HUES48 (cell line): Measurements from ENCODE around the gene TMEM250.

Source experiments
- H3K27ac ChIP-seq: one replicate; pipeline ENCODE4 v1.7.0; 2013; ENCODE audit warnings: low read depth, low read length, inconsistent platforms
- H3K27me3 ChIP-seq: 2 replicates; pipeline ENCODE4 v1.6.1; 2013; ENCODE audit warnings: mild to moderate bottlenecking, low read length; ENCODE audit not compliant: control insufficient read depth, insufficient read depth
- H3K36me3 ChIP-seq: 2 replicates; pipeline ENCODE4 v1.6.1; 2013; ENCODE audit warnings: low read length; ENCODE audit not compliant: control insufficient read depth, insufficient read depth
- H3K4me1 ChIP-seq: 2 replicates; pipeline ENCODE4 v1.6.1; 2013; ENCODE audit warnings: mild to moderate bottlenecking, low read length; ENCODE audit not compliant: control insufficient read depth, insufficient read depth
- H3K4me3 ChIP-seq: 2 replicates; pipeline ENCODE4 v1.5.1; 2013; ENCODE audit warnings: mild to moderate bottlenecking, low read depth, low read length
- H3K9ac ChIP-seq: 2 replicates; pipeline ENCODE4 v1.6.1; 2013; ENCODE audit warnings: mild to moderate bottlenecking, low read depth, low read length, moderate library complexity
- H3K9me3 ChIP-seq: 2 replicates; pipeline ENCODE4 v1.6.1; 2013; ENCODE audit warnings: low read length; ENCODE audit not compliant: control insufficient read depth, insufficient read depth

Gene TMEM250

DNA sequence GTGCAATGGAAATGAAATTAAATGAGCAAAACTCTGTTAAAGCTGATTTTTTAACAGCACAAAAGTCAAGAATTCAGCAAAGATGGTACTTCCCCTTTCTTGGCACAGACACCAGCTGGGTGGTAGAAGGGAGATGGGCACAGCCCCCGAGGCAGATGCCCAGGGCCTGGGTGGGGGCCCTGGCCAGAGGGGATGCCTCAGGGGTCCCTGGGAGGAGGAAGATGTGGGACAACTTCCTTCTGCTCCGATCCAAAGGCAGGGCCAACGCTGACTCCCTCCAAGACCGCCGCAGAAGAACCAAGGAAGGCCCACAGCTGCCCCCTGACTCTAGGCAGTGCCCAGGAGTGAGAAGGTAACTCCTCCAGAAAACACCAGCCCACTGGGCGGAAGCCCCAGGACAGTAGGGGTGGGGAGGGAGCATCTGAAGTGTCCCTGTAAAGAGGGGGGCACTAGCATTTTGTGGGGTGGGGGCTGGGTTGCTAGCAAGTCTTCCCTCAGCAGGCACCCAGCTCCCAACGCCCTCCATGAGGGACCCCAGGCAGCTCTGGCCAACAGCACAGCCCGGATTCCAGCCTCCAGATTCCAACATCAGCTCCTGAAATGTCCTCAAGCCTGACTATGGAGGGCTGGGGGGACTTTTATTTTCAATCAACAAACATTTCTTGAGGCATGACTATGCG is 28.5 kb downstream of the TMEM250 start:
- Histone ChIP-seq H3K4me1 (peaks cover 67% of the 10 kb centered on the region), H3K27ac (no peak overlapping the region), H3K9me3 (no peaks in the 10 kb centered on the region), H3K27me3 (peaks cover 10% of the 10 kb centered on the region), H3K9ac (no peak overlapping the region), H3K36me3 (no peaks in the 10 kb centered on the region), H3K4me3 (no peak overlapping the region)

- peaks cover 10% of the 10 kb centered on the region for H3K27me3 ChIP-seq
- peaks cover 67% of the 10 kb centered on the region for H3K4me1 ChIP-seq
- H3K9ac ChIP-seq, result no peak overlapping the region
- H3K36me3 ChIP-seq, result no peaks in the 10 kb centered on the region
- no peak overlapping the region for H3K27ac ChIP-seq
- no peak overlapping the region for H3K4me3 ChIP-seq
- H3K9me3 ChIP-seq, result no peaks in the 10 kb centered on the region
These were observed 29.0 kb downstream of the TMEM250 start for GRCh38 chr9:136089697-136090045.

GRCh38 chr9:136088939-136089696 is 29.6 kb downstream of the TMEM250 start:
- H3K27me3 ChIP-seq, result peaks cover 4% of the 10 kb centered on the region
- no peak overlapping the region for H3K4me3 ChIP-seq
- no peaks in the 10 kb centered on the region for H3K36me3 ChIP-seq
- H3K27ac ChIP-seq, result no peak overlapping the region
- H3K4me1 ChIP-seq, result peaks cover 66% of the 10 kb centered on the region
- no peak overlapping the region for H3K9ac ChIP-seq
- no peaks in the 10 kb centered on the region for H3K9me3 ChIP-seq

DNA sequence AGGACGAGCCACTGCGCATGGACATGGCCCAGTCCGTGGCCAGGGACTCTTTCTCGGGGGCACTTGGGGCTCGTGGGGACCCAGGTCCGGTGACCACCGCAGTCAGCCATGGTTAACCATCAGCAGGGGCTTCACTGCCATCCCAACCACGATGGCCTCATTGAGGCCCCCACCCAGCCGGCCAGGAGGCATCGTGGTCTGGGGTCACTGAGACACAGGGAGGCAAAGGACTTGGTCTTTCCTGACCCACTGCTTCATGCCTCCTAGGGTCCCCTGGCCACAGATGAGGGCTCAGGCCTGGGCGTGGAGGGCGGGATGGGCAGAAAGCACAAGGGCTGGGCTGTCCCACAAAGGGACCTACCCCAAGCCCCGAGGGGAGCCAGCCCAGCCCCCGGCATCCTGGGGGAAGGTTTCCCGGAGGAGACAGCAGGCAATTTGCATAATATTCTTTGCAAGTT is 30.2 kb downstream of the TMEM250 start:
- peaks cover 63% of the 10 kb centered on the region for H3K4me1 ChIP-seq
- H3K9ac ChIP-seq, result no peak overlapping the region
- no peak overlapping the region for H3K27ac ChIP-seq
- no peaks in the 10 kb centered on the region for H3K27me3 ChIP-seq
- H3K4me3 ChIP-seq, result no peak overlapping the region
- H3K36me3 ChIP-seq, result no peaks in the 10 kb centered on the region
- no peaks in the 10 kb centered on the region for H3K9me3 ChIP-seq

- Histone ChIP-seq H3K27ac (no peak overlapping the region), H3K4me3 (no peak overlapping the region), H3K9ac (no peak overlapping the region), H3K36me3 (no peaks in the 10 kb centered on the region), H3K9me3 (no peaks in the 10 kb centered on the region), H3K27me3 (no peaks in the 10 kb centered on the region), H3K4me1 (peaks cover 57% of the 10 kb centered on the region)
These were observed 30.8 kb downstream of the TMEM250 start for GRCh38 chr9:136087741-136088480.

DNA sequence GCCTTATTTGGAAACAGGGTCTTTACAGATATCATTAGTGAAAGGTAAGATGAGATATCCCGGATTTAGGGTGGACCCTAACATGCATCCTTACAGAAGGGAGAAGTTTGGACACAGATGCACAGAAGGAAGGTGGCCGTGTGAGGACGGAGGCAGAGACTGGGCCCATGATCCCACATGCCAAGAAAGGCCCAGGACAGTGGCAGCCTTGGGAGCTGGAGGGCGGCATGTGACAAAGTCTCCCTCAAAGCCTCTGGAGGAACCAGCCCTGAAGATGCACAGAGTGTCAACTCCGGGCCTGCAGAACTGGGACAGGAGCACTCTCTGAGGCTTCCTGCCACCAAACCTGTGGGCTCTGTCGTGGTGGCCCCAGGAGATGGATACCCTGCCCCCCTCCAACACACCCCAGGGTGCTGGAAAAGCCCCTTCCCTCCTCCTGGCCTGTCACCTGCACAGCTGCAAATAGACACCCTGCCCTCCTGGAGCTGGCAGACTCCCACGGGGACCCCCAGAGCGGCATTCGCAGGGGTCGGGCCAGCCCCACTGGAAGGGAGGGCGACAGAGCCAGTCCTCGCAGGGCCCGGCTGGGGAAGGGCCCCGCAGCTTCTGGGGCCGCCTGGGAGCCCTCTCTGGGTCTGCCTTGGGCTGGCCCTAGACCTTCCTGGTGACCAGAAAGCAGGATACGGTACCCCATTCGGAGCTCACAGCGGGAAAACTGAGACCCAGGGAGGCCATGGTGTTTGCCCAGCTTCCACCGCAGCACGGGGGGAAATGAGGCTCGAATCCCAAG is 31.5 kb downstream of the TMEM250 start:
- no peaks in the 10 kb centered on the region for H3K27me3 ChIP-seq
- no peaks in the 10 kb centered on the region for H3K36me3 ChIP-seq
- no peak overlapping the region for H3K4me3 ChIP-seq
- no peak overlapping the region for H3K27ac ChIP-seq
- H3K4me1 ChIP-seq, result peaks cover 50% of the 10 kb centered on the region
- H3K9ac ChIP-seq, result no peak overlapping the region
- H3K9me3 ChIP-seq, result no peaks in the 10 kb centered on the region

- Histone ChIP-seq H3K27ac (no peak overlapping the region), H3K4me3 (no peak overlapping the region), H3K4me1 (peaks cover 42% of the 10 kb centered on the region), H3K36me3 (no peaks in the 10 kb centered on the region), H3K9me3 (no peaks in the 10 kb centered on the region), H3K27me3 (no peaks in the 10 kb centered on the region), H3K9ac (no peak overlapping the region)
These were observed 32.3 kb downstream of the TMEM250 start for GRCh38 chr9:136086213-136086881.

- Histone ChIP-seq H3K4me3 (no peak overlapping the region), H3K4me1 (peaks cover 37% of the 10 kb centered on the region), H3K36me3 (no peaks in the 10 kb centered on the region), H3K9me3 (no peaks in the 10 kb centered on the region), H3K27ac (no peak overlapping the region), H3K27me3 (no peaks in the 10 kb centered on the region), H3K9ac (no peak overlapping the region)
These were observed 32.9 kb downstream of the TMEM250 start for GRCh38 chr9:136085815-136086212.

GRCh38 chr9:136084063-136084944 is 34.4 kb downstream of the TMEM250 start:
- Histone ChIP-seq H3K4me3 (no peak overlapping the region), H3K27ac (no peak overlapping the region), H3K27me3 (no peaks in the 10 kb centered on the region), H3K9ac (no peak overlapping the region), H3K36me3 (no peaks in the 10 kb centered on the region), H3K4me1 (peaks cover 22% of the 10 kb centered on the region), H3K9me3 (no peaks in the 10 kb centered on the region)
